Stimulated activated memory B cell treated with anti-CD40 and anti-IgM and Interleukin-4, amounts not matched to agents 10 μg/mL and 1 μg/mL and 100 μg/mL, for 72 hours (primary cell): ENCODE data around the gene ARHGEF19.
"Not testable (repeated sequence)": the region's sequence is repeated elsewhere in the genome, so short reads cannot be mapped to it uniquely, and the experiment has no call there.

ENCODE experiments used
- ATAC-seq: fragments of 150-1000 bp; cut with Tn5 transposase; 2 replicates; pipeline ENCODE4 v1.10.0; 2021
- H3K27ac Mint-ChIP-seq: one replicate; pipeline ENCODE4 v1.8.0; 2022; ENCODE audit warnings: mild to moderate bottlenecking, mixed read lengths
- H3K27me3 Mint-ChIP-seq: one replicate; pipeline ENCODE4 v1.8.0; 2022; ENCODE audit warnings: mixed read lengths
- H3K36me3 Mint-ChIP-seq: one replicate; pipeline ENCODE4 v1.8.0; 2022; ENCODE audit warnings: mixed read lengths
- H3K4me1 Mint-ChIP-seq: one replicate; pipeline ENCODE4 v1.8.0; 2022; ENCODE audit warnings: mixed read lengths
- H3K4me3 Mint-ChIP-seq: one replicate; pipeline ENCODE4 v1.8.0; 2022; ENCODE audit warnings: mild to moderate bottlenecking, moderate library complexity, mixed read lengths
- H3K9me3 Mint-ChIP-seq: one replicate; pipeline ENCODE4 v1.8.0; 2022; ENCODE audit warnings: mixed read lengths

Gene ARHGEF19

GRCh38 chr1:16248007-16248436 lies 35.6 kb upstream of the ARHGEF19 start:
- no peak for ATAC-seq
- Mint-ChIP-seq H3K4me1 (peaks cover 21% of the 10 kb centered on the region), H3K27me3 (no peaks in the 10 kb centered on the region), H3K9me3 (no peaks in the 10 kb centered on the region), H3K36me3 (peaks cover 35% of the 10 kb centered on the region), H3K27ac (peak overlapping the region; percentile 77), H3K4me3 (no peak overlapping the region)

DNA sequence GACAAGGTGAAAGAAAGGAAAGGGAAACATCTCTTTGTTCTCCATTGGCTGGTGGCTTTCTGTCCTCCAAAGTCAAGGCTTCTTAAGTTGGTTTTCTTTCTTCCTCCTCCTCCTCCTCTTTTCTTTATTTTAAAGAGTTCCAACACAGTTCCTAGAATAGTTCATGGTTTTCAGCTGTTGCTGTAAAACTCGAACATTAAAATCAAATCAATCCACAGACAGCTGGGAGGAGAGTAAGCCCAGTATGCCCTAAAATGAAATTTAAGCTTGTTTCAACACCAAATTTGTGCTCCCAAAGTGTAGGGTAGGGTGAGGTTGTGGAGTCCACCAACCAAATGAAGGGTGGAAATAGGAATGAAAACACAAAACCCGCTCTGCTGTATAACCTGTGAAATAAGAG lies 35.0 kb upstream of the ARHGEF19 start:
- H3K9me3 Mint-ChIP-seq = no peaks in the 10 kb centered on the region
- H3K27ac Mint-ChIP-seq = no peak overlapping the region
- peaks cover 31% of the 10 kb centered on the region for H3K36me3 Mint-ChIP-seq
- no peak for ATAC-seq
- peaks cover 21% of the 10 kb centered on the region for H3K4me1 Mint-ChIP-seq
- no peak overlapping the region for H3K4me3 Mint-ChIP-seq
- H3K27me3 Mint-ChIP-seq = no peaks in the 10 kb centered on the region

GRCh38 chr1:16246961-16247360 lies 34.5 kb upstream of the ARHGEF19 start:
- Mint-ChIP-seq H3K4me3 (no peak overlapping the region), H3K36me3 (peaks cover 27% of the 10 kb centered on the region), H3K4me1 (peaks cover 21% of the 10 kb centered on the region), H3K27ac (no peak overlapping the region), H3K9me3 (no peaks in the 10 kb centered on the region), H3K27me3 (no peaks in the 10 kb centered on the region)
- ATAC-seq = no peak

GRCh38 chr1:16246239-16246638 lies 33.8 kb upstream of the ARHGEF19 start:
- H3K27me3 Mint-ChIP-seq, H3K9me3 Mint-ChIP-seq, H3K27ac Mint-ChIP-seq, ATAC-seq, H3K4me3 Mint-ChIP-seq: not testable (repeated sequence)
- Mint-ChIP-seq H3K36me3 (peaks cover 21% of the 10 kb centered on the region), H3K4me1 (peaks cover 21% of the 10 kb centered on the region)

GRCh38 chr1:16245476-16246196 lies 33.2 kb upstream of the ARHGEF19 start:
- peaks cover 21% of the 10 kb centered on the region for H3K36me3 Mint-ChIP-seq
- no peaks in the 10 kb centered on the region for H3K27me3 Mint-ChIP-seq
- H3K4me1 Mint-ChIP-seq = peaks cover 21% of the 10 kb centered on the region
- no peak overlapping the region for H3K27ac Mint-ChIP-seq
- H3K9me3 Mint-ChIP-seq = no peaks in the 10 kb centered on the region
- H3K4me3 Mint-ChIP-seq = no peak overlapping the region
- no peak for ATAC-seq

DNA sequence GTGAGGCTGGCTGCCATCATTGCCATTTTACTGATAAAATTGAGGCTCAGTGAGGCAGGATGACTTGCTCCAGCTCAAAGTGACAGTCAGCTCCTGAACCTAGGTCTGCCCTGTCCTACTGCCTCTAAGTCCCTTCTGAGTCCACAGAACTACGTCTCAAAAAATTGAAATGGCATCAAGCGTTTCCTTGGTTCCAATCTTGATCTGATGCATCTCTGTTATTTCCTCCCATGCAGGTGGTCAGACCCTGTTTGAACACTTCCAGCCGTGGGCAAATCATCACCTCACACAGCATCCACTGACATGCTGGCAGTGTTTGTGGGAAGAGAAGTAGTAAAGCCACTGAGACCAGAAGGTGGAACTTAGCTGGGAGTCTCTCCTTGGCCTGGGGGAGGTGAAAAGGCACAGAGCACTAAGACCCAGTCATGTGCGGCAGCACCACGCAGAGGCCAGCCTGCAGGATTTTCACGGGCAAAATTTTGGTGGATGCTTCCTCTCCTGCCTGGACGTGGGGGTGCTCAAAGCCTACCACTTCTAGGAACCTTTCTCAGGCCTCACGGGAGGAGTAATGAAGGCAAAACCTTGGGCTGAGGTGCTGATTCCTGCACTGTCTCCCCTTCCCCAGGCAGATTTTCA lies 32.3 kb upstream of the ARHGEF19 start:
- H3K36me3 Mint-ChIP-seq = peaks cover 21% of the 10 kb centered on the region
- no peak overlapping the region for H3K4me3 Mint-ChIP-seq
- H3K9me3 Mint-ChIP-seq = no peaks in the 10 kb centered on the region
- peaks cover 19% of the 10 kb centered on the region for H3K4me1 Mint-ChIP-seq
- H3K27ac Mint-ChIP-seq = peak overlapping the region; percentile 61
- H3K27me3 Mint-ChIP-seq = no peaks in the 10 kb centered on the region
- ATAC-seq = no peak

- ATAC-seq = peak; percentile 74
- Mint-ChIP-seq H3K4me1 (peaks cover 12% of the 10 kb centered on the region), H3K27me3 (no peaks in the 10 kb centered on the region), H3K36me3 (peaks cover 14% of the 10 kb centered on the region), H3K9me3 (no peaks in the 10 kb centered on the region), H3K4me3 (no peak overlapping the region), H3K27ac (peak overlapping the region; percentile 61)
Observed at GRCh38 chr1:16243936-16244649, 31.6 kb upstream of the ARHGEF19 start.

- H3K4me1 Mint-ChIP-seq = peaks cover 6% of the 10 kb centered on the region
- no peaks in the 10 kb centered on the region for H3K9me3 Mint-ChIP-seq
- ATAC-seq = no peak
- H3K27me3 Mint-ChIP-seq = no peaks in the 10 kb centered on the region
- H3K4me3 Mint-ChIP-seq = no peak overlapping the region
- peaks cover 12% of the 10 kb centered on the region for H3K36me3 Mint-ChIP-seq
- H3K27ac Mint-ChIP-seq = no peak overlapping the region
Observed at GRCh38 chr1:16243215-16243610, 30.8 kb upstream of the ARHGEF19 start.

DNA sequence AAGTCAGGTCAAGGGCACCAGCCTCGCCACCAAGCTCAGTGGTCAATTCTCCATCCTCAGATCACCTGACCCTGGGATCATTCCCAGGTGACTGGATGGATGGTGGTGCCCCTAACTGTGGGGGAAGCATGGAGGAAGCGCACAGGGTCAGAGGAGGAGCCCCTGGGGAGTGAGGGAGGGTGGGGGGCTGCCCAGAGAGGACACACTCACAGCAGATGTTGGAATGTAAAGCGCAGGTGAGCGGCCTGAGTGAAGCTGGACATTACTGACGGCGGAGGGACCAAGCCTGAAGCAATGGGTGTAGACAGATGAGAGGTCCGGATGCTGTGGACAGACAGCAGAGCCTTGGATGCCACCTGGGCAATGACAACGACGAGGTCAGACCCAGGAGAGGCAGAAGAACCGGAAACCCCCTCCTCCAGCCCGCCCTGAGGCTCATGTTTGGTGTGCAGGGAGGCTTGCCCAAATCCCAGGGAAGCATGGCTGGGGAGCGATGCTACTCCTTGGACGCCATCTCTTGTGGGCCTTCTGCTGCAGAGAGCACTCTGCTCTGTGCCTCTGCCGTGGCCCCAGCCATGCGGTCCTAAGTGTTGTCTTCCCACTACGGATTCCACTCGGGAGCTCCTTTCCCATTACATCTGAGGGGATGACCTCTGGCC lies 30.2 kb upstream of the ARHGEF19 start:
- peaks cover 11% of the 10 kb centered on the region for H3K36me3 Mint-ChIP-seq
- H3K27ac Mint-ChIP-seq = no peak overlapping the region
- ATAC-seq = no peak
- peaks cover 6% of the 10 kb centered on the region for H3K4me1 Mint-ChIP-seq
- no peak overlapping the region for H3K4me3 Mint-ChIP-seq
- no peaks in the 10 kb centered on the region for H3K9me3 Mint-ChIP-seq
- H3K27me3 Mint-ChIP-seq = no peaks in the 10 kb centered on the region

- Mint-ChIP-seq H3K4me1 (peaks cover 16% of the 10 kb centered on the region), H3K27me3 (no peaks in the 10 kb centered on the region), H3K9me3 (no peaks in the 10 kb centered on the region), H3K4me3 (no peak overlapping the region), H3K27ac (no peak overlapping the region), H3K36me3 (no peaks in the 10 kb centered on the region)
- ATAC-seq = no peak
Observed at GRCh38 chr1:16241221-16241708, 28.8 kb upstream of the ARHGEF19 start.

GRCh38 chr1:16239972-16240491 lies 27.6 kb upstream of the ARHGEF19 start:
- peaks cover 27% of the 10 kb centered on the region for H3K4me1 Mint-ChIP-seq
- no peaks in the 10 kb centered on the region for H3K36me3 Mint-ChIP-seq
- H3K9me3 Mint-ChIP-seq = no peaks in the 10 kb centered on the region
- no peak overlapping the region for H3K4me3 Mint-ChIP-seq
- H3K27me3 Mint-ChIP-seq = no peaks in the 10 kb centered on the region
- ATAC-seq = no peak
- H3K27ac Mint-ChIP-seq = no peak overlapping the region

DNA sequence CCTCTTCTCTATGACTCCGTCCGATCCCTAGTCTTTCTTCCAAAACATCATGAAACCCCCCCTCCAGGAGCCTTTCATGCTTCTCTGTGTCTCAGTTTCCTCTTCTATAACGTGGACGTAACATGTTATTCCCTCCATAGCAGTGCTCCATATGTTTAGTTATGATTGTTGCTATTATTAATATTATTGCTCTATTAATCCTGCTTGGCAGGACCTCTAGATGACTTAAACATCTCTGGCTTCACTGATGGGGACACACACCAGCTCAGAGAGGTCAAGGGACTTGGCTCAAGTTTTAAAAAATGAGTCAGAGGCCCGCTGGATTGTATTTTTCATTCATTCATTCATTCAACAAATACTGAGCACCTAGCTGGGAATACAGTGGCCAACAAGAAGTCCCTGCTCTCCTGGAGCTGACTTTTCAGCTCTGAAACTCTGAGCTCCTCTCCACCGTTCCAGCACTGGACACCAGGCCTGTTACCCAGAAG lies 24.9 kb upstream of the ARHGEF19 start:
- Mint-ChIP-seq H3K4me3 (peak overlapping the region; percentile 90), H3K9me3 (no peaks in the 10 kb centered on the region), H3K27ac (peak overlapping the region; percentile 94), H3K27me3 (no peaks in the 10 kb centered on the region), H3K36me3 (peaks cover 6% of the 10 kb centered on the region), H3K4me1 (peaks cover 23% of the 10 kb centered on the region)
- no peak for ATAC-seq

DNA sequence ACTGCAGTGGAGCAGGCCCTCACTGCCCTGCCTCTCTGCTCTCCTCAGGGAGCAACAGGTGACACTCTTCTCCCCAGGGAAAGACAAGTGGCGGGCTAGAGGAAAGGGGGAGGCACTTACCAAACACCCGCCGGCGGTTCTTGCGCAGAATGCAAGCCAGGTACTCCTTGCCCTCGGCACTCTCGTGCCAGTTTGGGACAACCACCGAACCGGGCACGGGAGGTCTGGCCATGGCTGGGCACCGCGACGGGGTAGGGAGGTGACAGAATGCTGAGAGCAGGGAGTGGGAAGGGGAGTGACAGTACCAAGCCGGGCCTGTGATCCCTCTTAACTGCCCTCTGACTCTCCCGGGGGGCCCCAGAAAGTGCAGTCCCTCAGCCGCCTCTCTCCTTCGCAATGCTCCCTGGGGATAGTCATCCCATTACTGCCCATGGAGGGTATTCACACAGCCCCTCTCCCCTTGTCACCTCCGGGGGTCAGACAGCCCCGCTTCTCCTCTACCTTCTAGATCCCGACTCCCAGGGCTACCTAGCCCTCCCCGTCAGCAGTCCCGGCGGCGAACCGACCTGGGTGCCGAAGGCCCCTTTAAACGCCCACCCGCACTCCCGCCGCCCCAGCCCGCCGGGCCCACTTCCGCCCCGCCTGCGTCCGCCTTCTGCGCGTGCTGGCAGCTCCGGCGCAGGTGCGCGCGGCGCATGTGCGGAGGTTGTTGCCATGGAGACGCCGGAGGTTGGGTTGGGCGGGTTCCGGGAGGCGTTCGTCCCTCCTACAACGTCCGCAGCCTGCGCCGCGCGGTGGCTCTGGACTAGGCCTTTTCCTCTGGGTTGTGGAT lies 24.3 kb upstream of the ARHGEF19 start, which contains the start of gene CPLANE2:
TSS of gene CPLANE2 (minus strand) at position 673 of the 832 bp plus-strand sequence. CDS start at position 232, 441 bp downstream.
- no peaks in the 10 kb centered on the region for H3K27me3 Mint-ChIP-seq
- ATAC-seq = peak; percentile 92
- no peaks in the 10 kb centered on the region for H3K9me3 Mint-ChIP-seq
- H3K27ac Mint-ChIP-seq = peak within 1 kb of the TSS; percentile 94
- peaks cover 23% of the 10 kb centered on the region for H3K4me1 Mint-ChIP-seq
- H3K36me3 Mint-ChIP-seq = peaks cover 6% of the 10 kb centered on the region
- peak within 1 kb of the TSS; percentile 90 for H3K4me3 Mint-ChIP-seq

GRCh38 chr1:16235944-16236510 lies 23.6 kb upstream of the ARHGEF19 start:
- Mint-ChIP-seq H3K9me3 (no peaks in the 10 kb centered on the region), H3K36me3 (peaks cover 6% of the 10 kb centered on the region), H3K27me3 (no peaks in the 10 kb centered on the region), H3K4me3 (peak overlapping the region; percentile 90), H3K4me1 (peaks cover 23% of the 10 kb centered on the region), H3K27ac (peak overlapping the region; percentile 94)
- ATAC-seq = peak; percentile 86
